Superior temporal gyrus (tissue), 1 donor: ENCODE results near the gene ADGRF1.

ENCODE experiments used
- DNase-seq: peaks from one replicate; pipeline ENCODE4 v3.0.0-alpha.2; 2016; ENCODE audit errors: extremely low spot score

Gene ADGRF1

GRCh38 chr6:46979206-46979605 is 62.9 kb downstream of the ADGRF1 start:
- DNase-seq: no peak

- no peak for DNase-seq
Observed at GRCh38 chr6:46974786-46975185, 67.3 kb downstream of the ADGRF1 start.

GRCh38 chr6:46973029-46973428 is 69.1 kb downstream of the ADGRF1 start:
- DNase-seq: no peak

GRCh38 chr6:46972531-46972930 is 69.6 kb downstream of the ADGRF1 start:
- DNase-seq: no peak

- no peak for DNase-seq
Observed at GRCh38 chr6:46969206-46969605, 72.9 kb downstream of the ADGRF1 start.

GRCh38 chr6:46967826-46968349 is 74.2 kb downstream of the ADGRF1 start:
- DNase-seq: no peak

GRCh38 chr6:46964716-46965519 is 77.2 kb downstream of the ADGRF1 start:
- no peak for DNase-seq

GRCh38 chr6:46963626-46964025 is 78.5 kb downstream of the ADGRF1 start:
- no peak for DNase-seq

GRCh38 chr6:46963039-46963438 is 79.1 kb downstream of the ADGRF1 start:
- DNase-seq: no peak

GRCh38 chr6:46961711-46962110 is 80.4 kb downstream of the ADGRF1 start:
- no peak for DNase-seq

GRCh38 chr6:46961232-46961631 is 80.9 kb downstream of the ADGRF1 start:
- no peak for DNase-seq

- DNase-seq: no peak
Observed at GRCh38 chr6:46959419-46959818, 82.7 kb downstream of the ADGRF1 start.

- DNase-seq: no peak
Observed at GRCh38 chr6:46956409-46956808, 85.7 kb downstream of the ADGRF1 start.

- no peak for DNase-seq
Observed at GRCh38 chr6:46954837-46955451, 87.2 kb downstream of the ADGRF1 start.

GRCh38 chr6:46953921-46954320 is 88.2 kb downstream of the ADGRF1 start:
- DNase-seq: no peak

GRCh38 chr6:46949632-46950280 is 92.4 kb downstream of the ADGRF1 start:
- DNase-seq: no peak

- DNase-seq: no peak
Observed at GRCh38 chr6:46948699-46949098, 93.4 kb downstream of the ADGRF1 start.
